ENCODE measurements around the gene ZNF532. TPM values are rescaled to one million over a fixed set of nuclear protein-coding genes. Genes with fewer than 3 reads are reported as not detected.
"Not testable (repeated sequence)": the region's sequence is repeated elsewhere in the genome, so short reads cannot be mapped to it uniquely, and the experiment has no call there.

The ZNF532 gene
- total and polyA plus RNA-seq, 2 of the 13 experiments (the other 11 are each of a cell fraction or from before 2014, with no cell fraction given): not detected

GRCh38 chr18:58823412-58823811 lies 41.3 kb upstream of the ZNF532 start (continued):
- TF ChIP-seq MLX (CRISPR knock-in tag; IDR thresholded peaks at IDR 0.05) (no peak), PAX8 (CRISPR knock-in tag; IDR thresholded peaks at IDR 0.05; ENCODE audit: borderline replicate concordance) (no peak), HDAC6 (IDR thresholded peaks at IDR 0.05; ENCODE audit: low read depth, low read length) (no peak), ZNF275 (CRISPR knock-in tag; IDR thresholded peaks at IDR 0.05; ENCODE audit: borderline replicate concordance) (no peak)

- H3K27ac ChIP-seq (ENCODE audit: extremely low read length, insufficient read depth, low read length); H2AFZ ChIP-seq (ENCODE audit: low read length); intact Hi-C loops (cut with micrococcal nuclease; ENCODE audit: unreplicated experiment); FAIRE-seq; BruUV-seq (replicated peaks); H3K4me3 ChIP-seq (replicated peaks in 1 of 3; ENCODE audit: insufficient read depth in 1 of 3, low read depth in 2 of 3, low read length in 3 of 3); H3K4me2 ChIP-seq (ENCODE audit: low read depth, low read length); ATAC-seq; H4K20me1 ChIP-seq (ENCODE audit: insufficient read depth, low read length); POLR2A ChIA-PET; H3K9me3 ChIP-seq (ENCODE audit: low read length); in situ Hi-C loops (cut with HindIII; ENCODE audit: extremely low pct_ligation_motif_present, low pct_unique_long_range_greater_than_20kb); CTCF ChIA-PET (ENCODE audit: low intra/inter-chr PET ratio, low total read pairs); H3K4me1 ChIP-seq (ENCODE audit: insufficient read depth, low read length); H3K9ac ChIP-seq (ENCODE audit: insufficient read depth, low read depth, low read length); H3K79me2 ChIP-seq (ENCODE audit: insufficient read depth, low read length); H3K36me3 ChIP-seq (replicated peaks in 1 of 2; ENCODE audit: control insufficient read depth in 1 of 2, insufficient read depth in 2 of 2, low read length in 2 of 2); DNase-seq (ENCODE audit: low spot score): not testable (repeated sequence)
- H3K27me3 ChIP-seq (ENCODE audit: control insufficient read depth in 1 of 2, insufficient read depth in 2 of 2, low read length in 2 of 2): peaks cover 1 to 13% of the 10 kb centered on the region in 2 experiments; a peak in 2 of 5 replicates
- WGBS (ENCODE audit: low lambda C conversion rate): 53% methylated on average over 6 of the region's 6 CpGs
Observed at GRCh38 chr18:58826926-58827325, 37.8 kb upstream of the ZNF532 start.

DNA sequence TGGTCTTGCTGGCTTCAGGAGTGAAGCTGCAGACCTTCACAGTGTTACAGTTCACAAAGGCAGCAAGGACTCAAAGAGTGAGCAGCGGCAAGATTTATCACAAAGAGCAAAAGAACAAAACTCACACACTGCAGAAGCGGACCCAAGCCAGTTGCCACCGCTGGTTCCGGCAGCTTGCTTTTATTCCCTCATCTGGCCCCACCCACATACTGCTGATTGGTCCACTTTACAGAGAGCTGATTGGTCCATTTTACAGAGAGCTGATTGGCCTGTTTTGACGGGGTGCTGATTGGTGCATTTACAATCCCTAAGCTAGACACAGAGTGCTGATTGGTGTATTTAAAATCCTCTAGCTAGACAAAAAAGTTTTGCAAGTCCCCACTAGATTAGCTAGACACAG lies 37.2 kb upstream of the ZNF532 start:
- WGBS (ENCODE audit: low lambda C conversion rate): 82% methylated on average over 5 of the region's 5 CpGs
- ATAC-seq (no peak), DNase-seq (ENCODE audit: low spot score) (no peak), FAIRE-seq (no peak)
- Histone ChIP-seq H4K20me1 (ENCODE audit: insufficient read depth, low read length) (no peaks in the 10 kb centered on the region), H3K9me3 (ENCODE audit: low read length) (no peaks in the 10 kb centered on the region), H3K4me2 (ENCODE audit: low read depth, low read length) (no peak overlapping the region), H3K79me2 (ENCODE audit: insufficient read depth, low read length) (no peaks in the 10 kb centered on the region), H3K36me3 (replicated peaks in 1 of 2; ENCODE audit: control insufficient read depth in 1 of 2, insufficient read depth in 2 of 2, low read length in 2 of 2) (no peaks in the 10 kb centered on the region), H3K9ac (ENCODE audit: insufficient read depth, low read depth, low read length) (no peak overlapping the region), H2AFZ (ENCODE audit: low read length) (no peak overlapping the region), H3K27me3 (ENCODE audit: control insufficient read depth in 1 of 2, insufficient read depth in 2 of 2, low read length in 2 of 2) (peaks cover 1 to 12% of the 10 kb centered on the region in 2 experiments; a peak in 2 of 5 replicates), H3K27ac (ENCODE audit: extremely low read length, insufficient read depth, low read length) (no peak overlapping the region), H3K4me1 (ENCODE audit: insufficient read depth, low read length) (no peaks in the 10 kb centered on the region), H3K4me3 (replicated peaks in 1 of 3; ENCODE audit: insufficient read depth in 1 of 3, low read depth in 2 of 3, low read length in 3 of 3) (no peak overlapping the region)
- BruUV-seq (replicated peaks): no TSS peak
- in situ Hi-C loops (cut with HindIII; ENCODE audit: extremely low pct_ligation_motif_present, low pct_unique_long_range_greater_than_20kb) (no loop called here), intact Hi-C loops (cut with micrococcal nuclease; ENCODE audit: unreplicated experiment) (no loop called here)
- CTCF ChIA-PET (ENCODE audit: low intra/inter-chr PET ratio, low total read pairs): no interaction called here
- POLR2A ChIA-PET: no interaction called here
- TF ChIP-seq ZIK1 (CRISPR knock-in tag; IDR thresholded peaks at IDR 0.05; ENCODE audit: borderline replicate concordance, low read depth) (no peak), HNRNPK (IDR thresholded peaks at IDR 0.05; ENCODE audit: low read depth, low read length, poor library complexity, severe bottlenecking) (no peak), ETV6 (CRISPR knock-in tag; conservative IDR thresholded peaks at IDR 0.05) (no peak), ZNF3 (CRISPR knock-in tag; IDR thresholded peaks at IDR 0.05) (no peak), MATR3 (CRISPR knock-in tag; IDR thresholded peaks at IDR 0.05) (no peak), ZNF383 (CRISPR knock-in tag; IDR thresholded peaks at IDR 0.05; ENCODE audit: borderline replicate concordance) (no peak), GTF3A (CRISPR knock-in tag; conservative IDR thresholded peaks at IDR 0.05) (no peak), SRSF9 (IDR thresholded peaks at IDR 0.05; ENCODE audit: borderline replicate concordance, insufficient read depth, low read depth, low read length, poor library complexity, severe bottlenecking) (no peak)
